HPDE6-E6E7 (cell line): ENCODE measurements around the gene PRDM2.

Experiments
- DNase-seq: peaks from one replicate; pipeline ENCODE4 v3.0.0; 2011; ENCODE audit warnings: missing footprints; ENCODE audit errors: extremely low spot score

The PRDM2 gene

DNA sequence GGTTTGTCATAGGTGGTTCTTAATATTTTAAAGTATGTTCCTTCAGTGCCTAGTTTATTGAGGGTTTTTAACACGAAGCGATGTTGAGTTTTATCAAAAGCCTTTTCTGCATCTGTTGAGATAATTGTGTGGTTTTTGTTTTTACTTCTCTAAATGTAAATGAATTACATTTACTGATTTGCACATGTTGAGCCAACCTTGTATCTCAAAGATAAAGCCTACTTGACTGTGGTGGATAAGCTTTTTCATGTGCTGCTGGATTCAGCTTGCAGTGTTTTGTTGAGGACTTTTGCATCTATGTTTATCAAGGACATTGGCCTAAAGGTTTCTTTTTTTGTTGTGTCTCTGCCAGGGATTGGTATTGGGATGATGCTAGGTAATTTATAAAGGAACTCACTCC is 142.5 kb downstream of the PRDM2 start:
- no peak for DNase-seq

DNA sequence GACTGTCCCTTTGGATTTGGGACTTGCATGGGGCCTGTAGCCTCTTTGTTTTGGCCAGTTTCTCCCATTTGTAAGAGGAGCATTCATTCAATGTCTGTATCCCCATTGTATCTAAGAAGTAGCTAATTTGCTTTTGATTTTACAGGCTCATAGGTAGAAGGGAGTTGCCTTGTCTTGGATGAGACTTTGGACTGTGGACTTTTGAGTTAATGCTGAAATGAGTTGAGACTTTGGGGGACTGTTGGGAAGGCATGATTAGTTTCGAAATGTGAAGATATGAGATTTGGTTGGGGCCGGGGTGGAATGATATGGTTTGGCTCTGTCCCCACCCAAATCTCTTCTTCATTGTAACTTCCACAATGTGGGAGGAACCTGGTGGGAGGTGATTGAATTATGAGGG is 151.7 kb downstream of the PRDM2 start:
- DNase-seq: no peak

DNA sequence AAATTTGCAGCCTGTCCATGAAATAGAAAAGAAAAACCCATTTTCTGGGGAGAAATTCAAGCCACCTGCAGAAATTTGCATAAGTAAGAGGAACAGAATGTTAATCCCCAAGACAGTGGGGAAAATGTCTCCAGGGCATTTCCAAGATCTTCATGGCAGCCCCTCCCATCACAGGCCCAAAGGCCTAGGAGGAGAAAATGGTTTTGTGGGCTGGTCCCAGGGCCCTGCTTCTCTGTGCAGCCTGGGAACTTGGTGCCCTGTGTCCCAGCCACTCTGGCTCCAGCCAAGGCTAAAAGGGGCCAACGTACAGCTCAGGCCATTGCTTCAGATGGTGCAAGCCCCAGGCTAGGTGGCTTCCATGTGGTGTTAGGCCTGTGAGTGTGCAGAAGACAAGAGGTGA is 155.6 kb downstream of the PRDM2 start:
- DNase-seq: no peak

DNA sequence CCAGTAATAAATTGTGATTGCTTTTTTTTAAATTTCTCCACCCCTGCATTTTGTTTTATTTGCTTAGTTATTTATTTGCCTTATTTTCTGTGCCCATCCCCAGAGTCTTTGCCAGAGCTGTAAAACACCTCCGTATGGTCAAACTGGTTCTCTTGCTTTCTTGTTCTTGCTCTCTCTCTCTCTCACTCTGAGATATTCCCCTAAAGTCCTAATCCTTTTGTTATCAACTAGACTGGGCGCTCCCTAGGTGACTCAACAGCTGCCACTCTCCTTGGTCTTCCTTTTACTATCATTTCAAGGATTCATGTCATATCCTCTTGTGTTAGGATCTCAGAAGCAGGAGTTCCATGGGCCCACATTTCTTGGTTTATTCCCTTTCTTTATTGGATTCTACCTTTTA is 160.0 kb downstream of the PRDM2 start:
- DNase-seq: no peak

DNA sequence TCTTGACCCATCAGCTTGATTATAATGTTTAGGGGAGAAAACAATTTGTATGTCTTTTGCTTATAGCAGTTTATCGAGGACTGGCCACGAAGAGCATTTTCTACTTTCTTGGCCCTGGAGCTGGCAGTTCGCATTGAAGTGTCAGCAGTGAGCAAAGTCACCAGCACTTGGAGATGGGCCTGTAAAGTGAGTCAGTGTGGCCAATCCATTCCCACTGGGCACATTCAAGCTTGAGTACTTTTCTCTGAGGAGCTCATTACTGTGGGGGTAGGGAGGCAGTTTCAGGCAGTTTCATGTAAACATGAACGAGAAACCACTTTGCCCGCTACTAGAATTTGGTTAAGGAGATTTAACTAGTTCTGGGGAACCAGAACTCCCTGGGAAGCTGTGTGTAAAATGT is 164.8 kb downstream of the PRDM2 start:
- no peak for DNase-seq

DNA sequence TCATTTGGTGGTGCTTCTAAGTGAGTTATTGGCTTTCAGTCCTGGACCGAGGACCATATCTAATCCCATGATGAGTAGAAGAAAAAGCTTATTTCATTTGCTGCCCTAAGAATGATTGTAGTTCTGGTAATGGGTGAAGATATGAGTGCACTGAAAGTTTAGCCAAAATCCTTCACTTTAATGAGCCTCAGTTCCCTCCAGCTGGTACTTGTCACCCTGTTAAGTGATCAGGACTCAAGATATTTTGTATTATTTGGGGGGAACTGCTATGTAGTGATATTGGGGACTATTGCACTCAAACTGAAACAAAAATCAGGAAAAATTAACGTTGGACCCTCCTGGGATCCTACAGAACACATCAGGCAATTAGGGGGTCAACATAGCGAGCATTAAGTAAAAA is 165.9 kb downstream of the PRDM2 start:
- no peak for DNase-seq

GRCh38 chr1:13867603-13868002 is 167.6 kb downstream of the PRDM2 start:
- no peak for DNase-seq

DNA sequence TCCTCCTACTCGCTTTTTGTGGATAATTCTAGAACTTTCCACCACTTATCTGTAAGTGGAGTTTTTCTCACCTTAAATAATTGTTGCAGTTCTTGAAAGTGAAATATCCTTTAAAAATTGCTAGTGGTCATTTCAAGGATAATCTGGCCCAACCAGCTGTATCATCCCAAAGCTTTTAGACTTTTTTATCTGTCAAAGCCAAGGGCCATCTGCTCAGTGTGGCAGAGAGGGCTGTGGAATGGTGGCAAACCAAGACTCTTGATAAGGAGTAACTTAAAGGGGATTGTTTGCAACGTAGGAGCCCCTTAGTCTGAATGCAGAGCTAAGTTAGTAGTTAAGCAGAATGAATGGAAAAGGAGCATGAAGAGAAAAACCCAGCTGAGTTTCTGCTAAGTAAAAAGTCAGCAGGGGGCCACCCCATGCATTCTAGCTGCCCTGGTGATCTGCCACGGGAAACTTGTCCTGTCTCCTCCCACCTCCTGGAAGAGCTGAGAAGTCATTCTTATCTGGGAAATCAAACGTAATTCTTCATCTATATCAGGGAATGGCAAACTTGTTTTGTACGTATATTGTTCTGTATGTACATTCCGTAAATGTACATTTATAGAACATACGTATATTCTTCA is 169.3 kb downstream of the PRDM2 start:
- DNase-seq: no peak

DNA sequence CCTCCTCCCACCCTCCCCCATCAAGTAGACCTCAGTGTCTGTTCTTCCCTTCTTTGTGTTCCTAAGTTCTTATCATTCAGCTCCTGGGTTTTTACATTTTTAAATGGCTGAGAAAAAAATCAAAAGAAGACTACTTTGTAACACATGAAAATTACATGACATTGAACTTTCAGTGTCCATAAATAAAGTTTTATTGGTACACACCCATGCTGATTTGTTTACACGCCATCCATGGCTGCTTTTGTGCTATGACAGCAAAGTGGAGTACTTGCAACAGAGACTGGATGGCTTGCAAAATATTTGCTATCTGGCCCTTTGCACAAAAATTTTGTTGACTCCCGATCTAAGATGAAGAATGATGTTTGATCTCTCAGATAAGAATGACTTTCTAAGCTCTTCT is 171.4 kb downstream of the PRDM2 start:
- no peak for DNase-seq

DNA sequence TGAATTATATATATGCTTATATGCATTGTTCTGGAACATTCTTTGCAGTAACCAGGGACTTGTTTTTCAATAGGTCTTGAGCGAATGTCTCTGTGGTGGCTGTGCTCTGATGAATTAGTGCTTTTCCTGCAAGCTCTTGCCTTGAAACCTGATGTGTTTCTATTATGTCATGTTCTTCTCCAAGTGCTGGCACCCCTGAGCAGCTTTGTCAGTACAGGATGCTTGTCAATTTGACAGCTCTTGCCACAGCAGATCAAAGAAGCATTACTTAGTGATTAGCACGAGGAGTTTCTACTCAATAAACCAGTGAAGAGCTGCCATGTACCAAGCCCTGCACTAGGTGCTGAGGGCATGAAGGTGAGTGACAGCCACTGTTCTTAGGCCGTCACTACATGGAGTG is 171.9 kb downstream of the PRDM2 start:
- no peak for DNase-seq

DNA sequence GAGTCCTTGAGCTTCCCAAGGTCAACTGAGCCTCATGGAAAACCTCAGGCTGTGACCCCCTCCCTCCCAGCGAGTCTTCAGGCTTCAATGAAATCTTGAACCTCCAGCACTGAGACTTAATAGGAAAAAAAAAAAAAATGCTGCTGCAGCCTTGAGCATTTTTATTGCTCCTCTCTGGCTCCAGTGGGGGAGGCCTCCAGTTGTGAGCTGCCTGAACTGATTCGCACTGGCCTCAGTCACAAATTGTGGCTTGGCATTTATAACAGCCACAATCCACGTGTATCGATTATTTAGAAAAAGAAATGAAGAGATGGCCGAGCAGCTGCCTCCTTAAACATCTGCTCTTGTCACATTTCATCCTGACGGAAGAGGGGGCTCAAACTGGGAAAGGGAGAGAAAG is 173.0 kb downstream of the PRDM2 start:
- DNase-seq: no peak
